Activated CD8-positive, alpha-beta memory T cell treated with anti-CD3 and anti-CD28 coated beads, Interleukin-2, amount 50 U/mL, for 1 hour (primary cell): ENCODE measurements around the gene SCO2.
"Not testable (repeated sequence)": the region's sequence is repeated elsewhere in the genome, so short reads cannot be mapped to it uniquely, and the experiment has no call there.

Source experiments
- DNase-seq: peaks from one replicate; pipeline ENCODE4 v3.0.0-alpha.2; 2020; ENCODE audit errors: extremely low read depth

The SCO2 gene

DNA sequence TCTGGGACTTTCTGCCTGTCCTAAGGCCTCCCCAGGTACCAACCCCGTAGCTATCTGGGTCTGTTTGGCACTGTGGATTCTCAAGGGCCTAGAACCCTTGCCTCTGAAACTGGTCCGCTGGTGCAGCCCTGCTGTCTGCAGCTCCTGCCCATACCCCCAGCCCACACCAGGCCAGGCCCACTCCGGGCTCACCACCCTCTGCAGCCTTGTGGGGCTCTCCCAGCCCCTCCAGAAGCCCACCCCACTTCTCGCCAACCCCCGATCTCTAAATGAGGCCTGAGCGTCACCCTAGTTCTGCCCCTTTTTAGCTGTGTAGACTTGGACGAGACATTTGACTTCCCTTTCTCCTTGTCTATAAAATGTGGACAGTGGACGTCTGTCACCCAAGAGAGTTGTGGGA, 25.0 kb upstream of the SCO2 start:
- DNase-seq, result no peak

DNA sequence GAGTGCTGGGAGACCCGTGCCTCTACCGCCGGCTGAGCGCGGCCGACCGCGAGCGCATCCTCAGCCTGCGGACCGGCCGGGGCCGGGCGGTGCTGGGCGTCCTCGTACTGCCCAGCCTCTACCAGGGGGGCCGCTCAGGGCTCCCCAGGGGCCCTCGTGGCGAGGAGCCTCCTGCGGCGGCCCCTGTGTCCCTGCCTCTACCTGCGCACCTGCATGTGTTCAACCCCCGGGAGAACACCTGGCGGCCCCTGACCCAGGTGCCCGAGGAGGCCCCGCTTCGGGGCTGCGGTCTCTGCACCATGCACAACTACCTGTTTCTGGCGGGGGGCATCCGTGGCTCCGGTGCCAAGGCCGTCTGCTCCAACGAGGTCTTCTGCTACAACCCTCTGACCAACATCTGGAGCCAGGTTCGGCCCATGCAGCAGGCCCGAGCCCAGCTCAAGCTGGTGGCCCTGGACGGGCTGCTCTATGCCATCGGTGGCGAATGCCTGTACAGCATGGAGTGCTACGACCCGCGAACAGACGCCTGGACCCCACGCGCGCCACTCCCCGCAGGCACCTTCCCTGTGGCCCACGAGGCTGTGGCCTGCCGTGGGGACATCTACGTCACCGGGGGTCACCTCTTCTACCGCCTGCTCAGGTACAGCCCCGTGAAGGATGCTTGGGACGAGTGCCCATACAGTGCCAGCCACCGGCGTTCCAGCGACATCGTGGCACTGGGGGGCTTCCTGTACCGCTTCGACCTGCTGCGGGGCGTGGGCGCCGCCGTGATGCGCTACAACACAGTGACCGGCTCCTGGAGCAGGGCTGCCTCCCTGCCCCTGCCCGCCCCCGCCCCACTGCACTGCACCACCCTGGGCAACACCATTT, 23.8 kb upstream of the SCO2 start:
- DNase-seq, result no peak

DNA sequence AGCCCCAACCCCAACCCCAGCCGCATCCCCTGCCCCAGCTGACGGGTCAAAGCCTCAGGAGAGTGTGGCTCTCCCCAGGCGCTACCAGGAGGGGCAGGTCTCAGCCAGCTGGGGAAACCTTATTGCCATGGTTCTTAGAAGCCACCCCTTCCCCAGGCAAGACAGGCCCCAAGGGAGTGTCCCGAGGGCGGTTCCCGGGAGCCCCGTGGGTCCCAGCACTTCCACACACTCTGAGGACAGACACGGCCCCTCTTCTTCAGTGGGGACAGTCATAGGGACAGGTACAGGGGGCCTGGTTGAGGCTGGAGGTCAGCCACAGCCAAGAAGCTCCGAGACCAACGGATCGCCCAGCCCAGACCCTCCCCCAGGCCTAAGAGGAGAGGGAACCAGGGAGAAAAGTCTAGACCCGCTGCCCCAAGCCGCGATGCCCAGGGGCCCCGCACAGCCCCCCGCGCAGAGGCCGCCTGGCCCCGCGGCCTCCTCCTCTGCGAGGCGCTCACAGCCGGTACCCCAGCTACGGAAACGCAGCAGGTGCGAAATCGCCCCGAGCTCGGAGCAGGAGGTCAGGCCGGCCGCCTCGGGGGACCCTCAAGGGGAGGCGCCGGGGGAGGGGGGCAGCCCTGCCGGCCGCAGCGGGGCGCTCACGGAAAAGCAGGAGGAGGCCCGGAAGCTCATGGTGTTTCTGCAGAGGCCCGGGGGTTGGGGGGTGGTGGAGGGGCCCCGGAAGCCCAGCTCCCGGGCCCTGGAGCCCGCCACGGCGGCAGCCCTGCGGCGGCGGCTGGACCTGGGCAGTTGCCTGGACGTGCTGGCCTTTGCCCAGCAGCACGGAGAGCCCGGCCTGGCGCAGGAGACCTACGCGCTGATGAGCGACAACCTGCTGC, 22.9 kb upstream of the SCO2 start:
- DNase-seq, result no peak

DNA sequence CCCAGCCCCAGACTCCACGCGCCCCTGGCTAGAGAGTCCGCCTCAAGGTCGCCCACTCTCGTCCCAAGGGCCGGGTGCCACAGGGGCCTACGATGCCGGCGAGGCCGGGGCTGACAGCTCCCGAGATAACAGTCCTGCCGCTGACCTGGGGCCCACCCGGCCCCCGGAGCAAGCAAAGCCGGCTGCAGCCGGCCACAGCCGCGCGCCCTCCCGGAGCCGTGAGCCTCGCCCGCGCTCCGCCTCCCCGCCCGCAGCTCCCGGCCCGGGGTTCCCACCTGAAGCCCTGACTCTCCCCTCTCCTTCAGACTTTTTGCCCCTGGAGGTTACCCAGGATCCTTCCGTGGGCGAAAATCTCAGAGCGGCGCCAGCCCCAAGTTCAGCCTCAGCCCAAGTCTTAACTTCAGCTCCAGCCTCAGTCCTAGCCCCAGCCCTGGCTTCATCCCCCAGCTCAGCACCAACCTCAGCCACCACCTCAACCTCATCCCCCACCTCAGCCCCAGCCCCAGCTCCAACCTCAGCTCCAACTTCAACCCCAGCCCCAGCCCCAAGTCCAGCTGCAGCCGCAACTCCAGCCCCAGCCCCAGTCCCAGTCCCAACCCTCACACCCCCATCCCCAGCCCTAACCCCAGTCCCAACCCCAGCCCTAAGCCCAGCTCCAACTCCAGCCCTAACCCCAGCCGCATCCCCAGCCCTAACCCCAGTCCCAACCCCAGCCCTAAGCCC, 22.0 kb upstream of the SCO2 start:
- no peak for DNase-seq

DNA sequence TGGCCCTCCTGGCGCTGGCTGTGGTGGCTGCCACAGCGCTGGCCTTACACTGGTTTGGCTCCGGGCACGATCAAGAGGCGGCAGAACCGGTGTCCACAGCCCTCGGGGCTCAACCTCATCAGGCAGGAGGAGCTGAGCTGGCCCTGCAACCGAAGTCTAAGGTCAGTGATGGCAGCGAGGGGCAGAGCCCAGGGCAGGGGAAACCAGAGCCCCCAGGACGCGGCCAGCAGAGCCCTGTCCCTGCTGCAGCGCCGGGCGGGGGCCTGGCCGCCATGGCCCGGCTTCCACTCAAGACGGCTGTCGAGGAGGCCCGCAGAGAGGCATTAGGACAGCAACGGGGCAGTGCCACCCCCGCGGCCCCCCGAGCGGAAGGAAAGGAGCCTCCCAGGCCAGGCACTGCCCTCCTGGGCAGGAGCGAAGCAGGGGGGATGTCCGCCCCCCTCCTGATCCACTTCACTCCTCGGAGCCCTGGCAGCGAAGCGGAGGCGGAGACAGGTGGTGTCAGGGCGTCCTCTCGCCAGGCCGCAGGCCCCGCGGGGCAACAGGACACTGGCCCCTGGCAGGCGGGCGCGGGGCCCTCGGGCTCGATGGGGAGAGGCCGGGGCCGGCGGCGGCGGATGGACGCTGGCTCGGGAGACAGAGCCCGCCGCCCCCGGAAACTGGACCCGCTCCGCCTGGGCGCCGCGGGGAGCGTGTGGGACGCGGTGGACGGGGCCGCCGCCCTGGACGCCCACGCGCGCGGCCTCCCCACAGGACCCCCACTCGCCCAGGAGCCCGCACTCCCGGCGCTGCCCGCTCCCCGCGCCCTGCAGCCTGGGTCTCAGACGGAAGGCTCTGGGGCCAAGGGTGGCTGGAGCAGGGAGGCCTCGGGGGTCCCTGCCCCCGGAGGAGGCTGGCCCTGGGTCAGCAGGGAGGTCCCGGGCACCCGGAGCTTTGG, 21.2 kb upstream of the SCO2 start:
- DNase-seq, result no peak

DNA sequence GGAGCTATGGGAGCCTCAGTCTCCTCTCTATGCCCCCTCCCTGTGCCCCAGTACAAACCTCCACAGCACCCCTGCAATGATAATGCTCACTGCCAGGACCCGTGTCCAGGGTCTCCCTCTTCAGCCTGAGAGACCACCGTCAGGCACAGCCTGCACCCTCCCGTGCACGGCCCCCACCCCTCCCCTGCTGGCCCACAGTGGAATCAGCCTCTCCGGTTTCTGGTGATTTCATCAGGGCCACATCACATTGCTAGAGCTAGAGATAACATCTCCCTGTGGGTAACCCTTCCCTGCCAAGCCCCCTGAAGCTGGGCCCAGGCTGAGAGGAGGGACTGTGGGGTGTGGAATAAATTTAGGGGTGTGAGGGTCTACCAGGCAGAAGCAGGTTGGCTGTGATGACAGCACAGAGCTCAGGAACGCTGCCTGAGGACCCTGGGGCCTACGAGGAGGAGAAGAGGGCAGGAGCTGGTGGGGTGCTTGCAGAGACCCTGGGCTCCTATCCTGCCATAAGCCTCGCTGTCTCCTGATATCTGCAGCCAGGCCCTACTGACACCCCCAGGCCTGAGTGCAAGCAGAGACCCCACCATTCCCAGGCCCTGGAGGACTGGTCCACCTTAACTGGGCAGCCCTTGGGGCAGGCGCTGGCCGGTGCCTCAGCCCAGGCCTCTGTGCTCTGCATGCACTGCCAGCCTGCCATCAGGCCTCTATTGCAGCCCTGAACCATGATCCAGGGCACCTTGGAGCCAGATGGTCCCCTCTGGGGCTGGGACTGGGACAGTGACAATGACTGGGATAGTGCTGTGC, 20.3 kb upstream of the SCO2 start, which contains the start of gene KLHDC7B:
Gene KLHDC7B (plus strand): TSS at position 378 of the 804 bp plus-strand sequence. CDS start 345 bp downstream, at position 723.
- no peak for DNase-seq

DNA sequence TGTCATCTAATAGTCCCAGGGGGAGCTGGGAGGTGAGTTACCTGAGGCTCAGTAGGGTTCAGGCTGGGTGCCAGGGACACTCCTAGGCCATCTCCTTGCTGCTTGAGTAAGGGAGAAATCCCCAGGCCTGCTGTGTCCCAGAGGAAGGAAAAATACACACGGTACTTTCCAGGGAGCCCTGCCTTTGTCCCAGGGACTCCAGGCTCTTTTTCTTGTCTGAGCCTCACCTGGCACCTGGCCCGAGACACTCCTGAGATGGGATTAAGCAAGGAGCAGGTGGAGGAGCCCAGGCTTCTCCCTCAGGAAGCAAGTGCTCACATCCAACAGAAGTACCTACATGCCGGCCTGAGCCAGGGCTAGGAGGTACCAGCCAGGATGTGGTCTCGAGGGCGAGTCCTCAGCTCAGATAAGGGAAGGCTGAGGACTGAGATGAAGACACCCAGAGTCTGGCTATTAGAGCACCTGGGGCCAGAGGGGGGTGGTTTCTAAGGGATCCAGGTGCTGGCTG, 19.4 kb upstream of the SCO2 start:
- no peak for DNase-seq

DNA sequence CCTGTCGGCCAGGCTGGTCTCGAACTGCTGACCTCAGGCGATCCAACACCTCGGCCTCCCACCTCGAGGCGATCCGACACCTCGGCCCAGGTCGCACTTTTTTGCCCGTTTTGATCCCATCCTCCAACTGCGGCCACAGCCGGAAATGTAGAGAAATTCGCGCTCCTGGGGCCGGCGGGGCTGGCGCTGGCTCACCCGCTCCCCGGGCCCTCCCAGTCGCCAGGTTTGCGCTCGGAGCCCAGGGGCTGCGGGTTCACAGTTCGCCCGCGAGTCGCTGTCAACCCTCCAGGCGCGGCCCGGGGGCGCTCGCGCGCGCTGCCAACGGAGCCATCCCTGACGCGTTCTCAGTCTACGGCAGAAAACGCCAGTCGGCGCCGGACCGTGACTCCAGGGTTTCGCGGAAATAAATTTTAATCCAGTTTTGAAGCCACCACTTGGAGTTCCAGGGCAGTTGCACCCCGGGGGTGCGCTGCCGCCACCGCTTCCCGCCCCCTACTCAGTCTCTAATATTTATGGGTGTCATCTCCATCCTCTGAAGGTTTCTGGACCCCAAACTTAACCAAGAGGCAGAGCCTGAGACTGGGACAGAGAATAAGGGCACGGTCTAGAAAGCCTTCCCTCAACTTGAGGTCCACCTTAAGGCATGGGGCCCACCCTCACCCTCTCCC, 18.8 kb upstream of the SCO2 start:
- DNase-seq, result no peak

DNA sequence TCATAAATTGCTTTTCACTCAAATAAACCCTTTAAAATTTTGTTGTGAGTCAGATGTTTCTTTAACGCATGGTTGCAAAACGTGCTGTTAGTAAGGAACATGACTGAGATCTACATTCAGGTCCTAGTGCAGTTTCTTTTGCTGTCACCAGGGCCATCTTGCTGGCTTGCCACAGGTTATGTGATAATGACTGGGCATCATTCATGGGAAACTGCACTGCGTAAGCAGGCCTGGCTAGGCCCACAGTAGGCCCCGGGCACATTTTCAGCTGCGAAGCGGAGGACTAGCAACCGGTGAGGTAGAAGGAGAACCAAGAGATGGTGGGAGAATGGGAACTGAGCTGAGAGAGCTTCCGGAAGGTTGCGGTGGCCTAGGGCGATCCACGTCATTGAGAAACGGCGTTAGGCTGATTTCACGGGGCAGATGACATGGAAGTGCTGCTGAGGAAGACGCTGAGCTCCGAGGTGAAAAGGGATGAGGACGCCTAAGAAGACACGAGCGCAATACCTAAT, 17.1 kb upstream of the SCO2 start:
- no peak for DNase-seq

DNA sequence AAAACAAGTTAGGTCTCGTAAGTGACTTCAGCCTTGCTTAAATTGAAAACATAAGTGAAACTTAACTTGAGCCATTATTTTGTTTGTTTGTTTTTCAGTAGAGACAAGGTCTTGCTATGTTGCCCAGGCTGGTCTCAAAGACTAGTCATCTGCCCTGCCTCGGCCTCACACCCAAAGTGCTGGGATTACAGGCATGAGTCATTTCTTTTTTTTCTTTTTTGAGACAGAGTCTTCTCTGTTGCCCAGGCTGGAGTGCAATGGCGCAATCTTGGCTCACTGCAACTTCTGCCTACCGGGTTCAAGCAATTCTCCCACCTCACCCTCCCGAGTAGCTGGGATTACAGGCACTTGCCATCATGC, 16.2 kb upstream of the SCO2 start:
- DNase-seq, result not testable (repeated sequence)

DNA sequence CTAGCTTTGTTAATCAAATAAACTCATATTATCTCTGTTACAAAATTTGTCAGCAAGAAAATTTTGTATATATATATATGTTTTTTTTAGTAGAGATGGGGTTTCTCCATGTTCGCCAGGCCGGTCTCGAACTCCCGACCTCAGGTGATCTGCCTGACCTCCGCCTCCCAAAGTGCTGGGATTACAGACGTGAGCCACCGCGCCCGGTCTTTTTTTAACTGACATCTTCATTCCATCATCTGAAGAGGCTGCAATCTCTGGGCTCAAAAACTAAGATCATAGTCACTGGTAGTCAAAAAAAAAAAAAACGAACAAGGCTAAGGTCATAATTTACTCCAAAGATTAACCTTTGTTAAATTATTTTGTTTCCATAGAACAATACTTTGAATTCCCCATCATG, 15.0 kb upstream of the SCO2 start:
- DNase-seq, result no peak

DNA sequence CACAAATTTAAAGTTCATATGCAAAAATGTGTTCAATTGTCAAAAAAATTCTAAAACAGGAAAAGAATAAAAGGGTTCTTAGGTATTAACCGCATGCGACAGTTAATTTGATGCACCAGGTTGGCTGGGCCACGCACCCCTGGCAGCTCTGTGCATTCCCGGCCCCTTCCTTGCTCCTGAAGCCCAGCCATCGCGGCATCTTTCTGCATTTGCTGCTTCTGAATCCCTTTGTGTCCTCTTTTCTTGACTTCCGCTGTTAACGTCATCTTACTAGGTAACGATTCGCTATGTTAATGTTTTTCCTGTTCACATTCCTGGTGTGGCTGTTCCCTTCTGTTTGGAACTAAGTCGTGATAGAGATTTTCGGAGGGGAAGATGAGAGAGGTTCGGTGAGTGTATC, 12.4 kb upstream of the SCO2 start:
- DNase-seq, result no peak

DNA sequence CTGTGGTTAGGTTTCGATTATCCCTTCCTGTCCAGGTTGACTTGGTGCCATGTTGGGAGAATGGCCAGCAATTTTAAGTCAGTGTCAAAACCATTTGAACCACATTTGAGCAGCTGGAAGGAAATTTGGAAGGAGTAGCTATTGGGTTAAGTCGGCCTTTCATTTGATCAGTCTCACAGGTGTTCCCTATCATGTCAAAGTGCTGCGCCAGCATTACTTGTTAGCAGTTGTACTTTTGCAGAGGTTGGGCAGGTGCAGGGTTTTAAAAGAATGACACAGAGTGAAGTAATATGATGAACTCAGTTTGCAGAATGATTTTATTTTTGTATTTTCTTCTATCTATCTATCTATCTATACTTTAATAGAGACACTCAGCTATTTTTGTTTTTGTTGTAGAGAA, 10.8 kb upstream of the SCO2 start:
- DNase-seq, result no peak

DNA sequence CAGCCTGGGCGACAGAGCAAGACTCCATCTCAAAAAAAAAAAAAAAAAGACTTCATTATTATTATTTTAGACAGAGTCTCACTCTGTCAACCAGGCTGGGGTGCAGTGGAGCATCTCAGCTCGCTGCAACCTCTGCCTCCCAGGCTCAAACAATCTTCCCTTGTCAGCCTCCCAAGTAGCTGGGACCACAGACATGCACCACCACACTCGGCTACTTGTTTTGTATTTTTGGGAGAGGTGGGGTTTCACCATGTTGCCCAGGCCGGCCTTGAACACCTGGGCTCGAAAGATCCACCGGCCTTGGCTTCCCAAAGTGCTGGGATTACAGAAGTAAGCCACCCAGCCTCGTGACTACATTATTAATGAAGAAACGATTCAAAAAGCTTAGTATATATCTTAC, 9.7 kb upstream of the SCO2 start:
- no peak for DNase-seq

DNA sequence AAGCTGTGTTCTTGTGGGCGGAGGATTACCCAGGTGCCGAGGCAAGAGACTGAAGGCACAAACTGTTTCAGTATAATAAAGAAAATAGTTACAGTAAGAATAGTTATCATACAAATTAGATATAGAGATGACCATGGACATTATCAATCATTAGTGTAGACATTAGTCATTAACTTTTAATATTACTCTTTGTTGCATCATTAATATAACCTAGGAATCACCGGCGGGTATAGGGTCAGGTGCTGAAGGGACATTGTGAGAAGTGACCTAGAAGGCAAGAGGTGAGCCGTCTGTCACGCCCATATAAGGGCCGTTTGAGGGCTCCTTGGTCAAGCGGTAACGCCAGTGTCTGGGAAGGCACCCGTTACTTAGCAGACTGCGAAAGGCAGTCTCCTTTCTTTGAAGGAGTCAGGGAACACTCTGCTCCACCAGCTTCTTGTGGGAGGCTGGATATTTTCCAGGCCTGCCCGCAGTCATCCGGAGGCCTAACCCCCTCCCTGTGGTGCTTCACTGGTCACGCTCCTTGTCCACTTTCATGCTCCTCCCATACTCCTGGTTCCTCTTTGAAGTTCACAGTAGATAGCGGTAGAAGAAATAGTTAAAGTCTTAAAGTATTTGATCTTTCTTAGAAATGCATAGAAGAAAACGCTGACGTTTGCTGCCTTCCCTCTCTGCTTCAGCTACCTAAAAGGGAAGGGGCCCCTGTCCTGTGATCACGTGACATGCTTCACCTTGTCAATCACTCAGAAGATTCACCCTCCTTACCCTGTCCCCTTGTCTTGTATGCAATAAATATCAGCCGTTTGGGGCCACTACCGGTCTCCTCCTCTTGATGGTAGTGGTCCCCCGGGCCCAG, 8.7 kb upstream of the SCO2 start:
- DNase-seq, result not testable (repeated sequence)

DNA sequence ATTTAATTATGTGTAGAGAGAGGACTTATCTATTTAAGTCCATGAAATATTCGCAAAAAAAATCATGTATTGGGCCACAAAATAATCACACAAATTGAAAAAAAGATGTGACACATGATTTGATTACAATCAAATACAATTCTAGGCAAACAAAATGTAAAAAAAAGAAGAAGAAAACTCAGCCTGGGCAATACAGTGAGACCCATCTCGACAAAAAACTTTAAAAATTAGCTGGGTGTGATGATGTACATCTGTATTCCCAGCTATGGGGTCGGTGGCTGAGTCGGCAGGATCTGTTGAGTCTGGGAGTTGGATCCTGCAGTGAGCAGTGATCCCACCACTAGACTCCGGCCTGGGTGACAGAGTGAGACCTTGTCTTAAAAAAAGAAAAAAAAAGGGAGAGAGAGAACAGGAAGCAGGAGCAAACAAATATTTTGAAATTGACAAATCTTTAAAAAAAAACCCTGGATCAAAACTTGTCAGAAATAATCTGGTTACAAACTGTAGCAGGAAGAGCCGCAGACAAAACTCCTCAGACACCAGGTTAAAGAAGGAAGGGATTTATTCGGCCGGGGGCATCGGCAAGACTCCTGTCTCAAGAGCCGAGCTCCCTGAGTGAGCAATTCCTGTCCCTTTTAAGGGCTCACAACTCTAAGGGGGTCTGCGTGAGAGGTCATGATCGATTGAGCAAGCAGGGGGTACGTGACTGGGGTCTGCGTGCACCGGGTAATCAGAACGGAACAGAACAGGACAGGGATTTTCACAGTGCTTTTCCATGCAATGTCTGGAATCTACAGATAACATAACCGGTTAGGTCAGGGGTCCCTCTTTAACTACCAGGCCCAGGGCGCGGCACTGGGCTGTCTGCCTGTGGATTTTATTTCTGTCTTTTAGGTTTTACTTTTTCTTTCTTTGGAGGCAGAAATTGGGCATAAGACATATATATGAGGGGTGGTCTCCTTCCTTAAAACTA, 7.7 kb upstream of the SCO2 start:
- DNase-seq, result no peak
